H1 (cell line): ENCODE results near the gene ZNF837. TPM values are rescaled to one million over a fixed set of nuclear protein-coding genes. Genes with fewer than 3 reads are reported as not detected.

Source experiments
- CTCF ChIA-PET: fragments of 300-600 bp; sonication (Branson Sonifier 250); formaldehyde crosslinking; loops from one replicate; lab custom pipeline; 2021; ENCODE audit not compliant: partially characterized antibody; lab: Charles Lee
- POLR2A ChIA-PET: fragments of 300-600 bp; sonication (Branson Sonifier 250); formaldehyde crosslinking; loops from one replicate; lab custom pipeline; 2021; ENCODE audit warnings: inconsistent platforms; ENCODE audit not compliant: partially characterized antibody; lab: Charles Lee
- DNase-seq, 2 experiments: peaks; one replicate each; pipeline versions ENCODE4 v3.0.0 to v3.0.0-alpha.2; 2010 to 2022; ENCODE audit warnings: low spot score in 2 of 2, low read depth in 1 of 2, mixed read lengths in 1 of 2
- FAIRE-seq: peaks from 2 replicates; lab custom pipeline; 2011; peaks lifted over from hg19 to GRCh38; lab: Jason Lieb, UNC
- H2AFZ ChIP-seq: 2 replicates; pipeline ENCODE4 v1.8.1; 2012; ENCODE audit warnings: low read length, inconsistent platforms
- H2AK5ac ChIP-seq: 2 replicates; pipeline ENCODE4 v1.6.1; 2013; ENCODE audit warnings: low read depth, low read length
- H2BK120ac ChIP-seq: replicated peaks from 2 replicates; pipeline ENCODE3; 2013; ENCODE audit warnings: low read depth, low read length, inconsistent platforms
- H2BK12ac ChIP-seq: 2 replicates; pipeline ENCODE4 v1.6.1; 2013; ENCODE audit warnings: low read depth, low read length
- H2BK15ac ChIP-seq: 2 replicates; pipeline ENCODE4 v1.6.1; 2013; ENCODE audit warnings: low read length
- H2BK20ac ChIP-seq: 2 replicates; pipeline ENCODE4 v1.6.1; 2013; ENCODE audit warnings: low read length
- H2BK5ac ChIP-seq: 2 replicates; pipeline ENCODE4 v1.6.1; 2013; ENCODE audit warnings: low read depth, low read length
- H3K14ac ChIP-seq: 2 replicates; pipeline ENCODE4 v1.6.1; 2013; ENCODE audit warnings: inconsistent platforms; ENCODE audit not compliant: insufficient read length
- H3K18ac ChIP-seq: 2 replicates; pipeline ENCODE4 v1.6.1; 2013; ENCODE audit warnings: low read length; ENCODE audit errors: extremely low read depth
- H3K23ac ChIP-seq: 2 replicates; pipeline ENCODE4 v1.6.1; 2013; ENCODE audit warnings: inconsistent platforms; ENCODE audit not compliant: insufficient read length
- H3K23me2 ChIP-seq: 2 replicates; pipeline ENCODE4 v1.6.1; 2013; ENCODE audit warnings: low read depth, low read length
- H3K27ac ChIP-seq: 2 replicates; pipeline ENCODE4 v1.6.1; 2011; ENCODE audit warnings: low read depth, low read length, inconsistent platforms
- H3K27me3 ChIP-seq, 4 experiments: replicated peaks in 1 of 4; 1 replicate in 1 of 4; 2 replicates in 3 of 4; pipeline versions ENCODE4 v1.6.1 to v1.8.1; 2011 to 2013; ENCODE audit warnings: low read length in 3 of 4, mild to moderate bottlenecking in 3 of 4, inconsistent platforms in 2 of 4, mixed read lengths in 2 of 4, moderate library complexity in 1 of 4; ENCODE audit not compliant: control insufficient read depth in 3 of 4, insufficient read depth in 3 of 4; ENCODE audit errors: extremely low read depth in 1 of 4
- H3K36me3 ChIP-seq, 4 experiments: 2 replicates each; pipeline versions ENCODE4 v1.6.1 to v1.8.1; 2011 to 2013; ENCODE audit warnings: mild to moderate bottlenecking in 4 of 4, low read length in 3 of 4, moderate library complexity in 2 of 4, control low read depth in 1 of 4, inconsistent platforms in 1 of 4; ENCODE audit not compliant: insufficient read depth in 4 of 4, control insufficient read depth in 2 of 4
- H3K4ac ChIP-seq: replicated peaks from 2 replicates; pipeline ENCODE3; 2013; ENCODE audit warnings: low read length, low read depth, mixed read lengths, inconsistent platforms; ENCODE audit not compliant: insufficient read length
- H3K4me1 ChIP-seq, 4 experiments: replicated peaks in 1 of 4; 1 replicate in 1 of 4; 2 replicates in 3 of 4; pipeline versions ENCODE4 v1.6.1 to v1.8.1; 2011 to 2013; ENCODE audit warnings: low read length in 3 of 4, inconsistent platforms in 2 of 4, mixed read lengths in 1 of 4; ENCODE audit not compliant: insufficient read depth in 4 of 4, control insufficient read depth in 3 of 4
- H3K4me2 ChIP-seq, 2 experiments: 2 replicates each; pipeline versions ENCODE4 v1.6.1 to v1.8.1; 2011 to 2013; ENCODE audit warnings: low read depth in 2 of 2, low read length in 2 of 2, control low read depth in 1 of 2, inconsistent platforms in 1 of 2, mild to moderate bottlenecking in 1 of 2; ENCODE audit not compliant: insufficient read depth in 1 of 2
- H3K4me3 ChIP-seq, 4 experiments: fragments of 200-600, 300-600 bp in 1 of 4; sonication (generic), shearing (Covaris generic), sonication (Bioruptor Twin) in 1 of 4; 2 replicates each; pipeline versions ENCODE4 v1.5.1 to v1.8.1; 2011 to 2016; ENCODE audit warnings: low read length in 4 of 4, low read depth in 3 of 4, control low read depth in 2 of 4, inconsistent platforms in 2 of 4, mild to moderate bottlenecking in 2 of 4, mixed read lengths in 1 of 4, moderate library complexity in 1 of 4; ENCODE audit not compliant: insufficient read depth in 2 of 4; ENCODE audit errors: extremely low read depth in 1 of 4
- H3K56ac ChIP-seq: replicated peaks from 2 replicates; pipeline ENCODE3; 2013; ENCODE audit warnings: low read depth, mild to moderate bottlenecking, mixed read lengths, low read length, inconsistent platforms; ENCODE audit not compliant: insufficient read length
- H3K79me1 ChIP-seq: 2 replicates; pipeline ENCODE4 v1.6.1; 2013; ENCODE audit warnings: low read depth, low read length, control low read depth
- H3K79me2 ChIP-seq, 2 experiments: 2 replicates each; pipeline versions ENCODE4 v1.6.1 to v1.8.1; 2012 to 2013; ENCODE audit warnings: low read length in 2 of 2, mild to moderate bottlenecking in 2 of 2, inconsistent platforms in 1 of 2; ENCODE audit not compliant: insufficient read depth in 2 of 2, control insufficient read depth in 1 of 2
- H3K9ac ChIP-seq, 4 experiments: replicated peaks in 1 of 4; 1 replicate in 1 of 4; 2 replicates in 3 of 4; pipeline versions ENCODE4 v1.6.1 to v1.8.1; 2011 to 2013; ENCODE audit warnings: low read depth in 3 of 4, low read length in 3 of 4, control low read depth in 2 of 4, mild to moderate bottlenecking in 2 of 4, moderate library complexity in 2 of 4, inconsistent platforms in 1 of 4; ENCODE audit errors: extremely low read depth in 1 of 4
- H3K9me3 ChIP-seq, 2 experiments: 2 replicates each; pipeline versions ENCODE4 v1.6.1 to v1.8.1; 2012 to 2013; ENCODE audit warnings: mild to moderate bottlenecking in 2 of 2, moderate library complexity in 2 of 2, control low read depth in 1 of 2, inconsistent platforms in 1 of 2, low read depth in 1 of 2, low read length in 1 of 2, mixed read lengths in 1 of 2; ENCODE audit not compliant: insufficient read depth in 2 of 2
- H4K20me1 ChIP-seq, 2 experiments: replicated peaks in 1 of 2; 2 replicates each; pipeline versions ENCODE3 to v1.8.1; 2011 to 2013; ENCODE audit warnings: inconsistent platforms in 2 of 2, low read length in 2 of 2, mild to moderate bottlenecking in 1 of 2; ENCODE audit not compliant: insufficient read depth in 2 of 2, control insufficient read depth in 1 of 2
- H4K5ac ChIP-seq: 2 replicates; pipeline ENCODE4 v1.6.1; 2013; ENCODE audit warnings: low read length, low read depth, mixed read lengths, inconsistent platforms; ENCODE audit not compliant: insufficient read length
- H4K8ac ChIP-seq: 2 replicates; pipeline ENCODE4 v1.8.0; 2013; ENCODE audit warnings: mild to moderate bottlenecking, moderate library complexity, low read length, inconsistent platforms; ENCODE audit not compliant: insufficient read depth; ENCODE audit errors: extremely low read depth
- H4K91ac ChIP-seq: replicated peaks from 2 replicates; pipeline ENCODE3; 2013; ENCODE audit warnings: low read length, mixed read lengths, inconsistent platforms; ENCODE audit not compliant: insufficient read length
- BCL11A ChIP-seq, 2 experiments: IDR thresholded peaks; one replicate each; pipeline ENCODE4 v1.6.1; 2011; ENCODE audit warnings: low read depth in 2 of 2, low read length in 2 of 2, mild to moderate bottlenecking in 2 of 2
- BRCA1 ChIP-seq: IDR thresholded peaks from 2 replicates; pipeline ENCODE4 v1.6.1; 2012; ENCODE audit warnings: low read depth, low read length, improper control_type of control experiment
- PHF8 ChIP-seq: fragments of 200-600 bp; sonication (generic); conservative IDR thresholded peaks from 2 replicates; pipeline ENCODE4 v1.7.1; 2012; ENCODE audit warnings: low read depth, mild to moderate bottlenecking, inconsistent platforms, low read length, moderate library complexity
- RNF2 ChIP-seq: fragments of 200-900, 300-1000 bp; sonication (generic); IDR thresholded peaks from 2 replicates; pipeline ENCODE4 v1.7.1; 2016; ENCODE audit warnings: borderline replicate concordance, low read depth, mild to moderate bottlenecking, antibody characterized with exemption, low read length; ENCODE audit not compliant: poor library complexity, severe bottlenecking; ENCODE audit errors: missing control alignments
- SP4 ChIP-seq: IDR thresholded peaks from 2 replicates; pipeline ENCODE4 v1.6.1; 2012; ENCODE audit warnings: low read length, inconsistent platforms
- TCF12 ChIP-seq: IDR thresholded peaks from 2 replicates; pipeline ENCODE4 v1.6.1; 2011; ENCODE audit warnings: low read depth, mild to moderate bottlenecking, low read length
- WGBS, 2 experiments: shearing (Covaris generic) in 1 of 2; methylation state at CpG; one replicate each; pipeline versions ENCODE4 v1.1.6 to v1.1.7; 2013 to 2015; ENCODE audit warnings: low lambda C conversion rate in 2 of 2, mixed read lengths in 2 of 2, inconsistent platforms in 1 of 2, low coverage in 1 of 2, missing lambda C conversion rate in 1 of 2; ENCODE audit not compliant: insufficient replicate concordance in 2 of 2, insufficient coverage in 1 of 2, insufficient read length in 1 of 2; ENCODE audit errors: extremely low coverage in 1 of 2, missing lambda C conversion rate in 1 of 2; 5-methylcytosine and 5-hydroxymethylcytosine counted together
- polyA plus RNA-seq, 7 experiments: library from polyadenylated mRNA; depleted of rRNA in 3 of 7; stranded (reverse) in 5 of 7; unstranded in 2 of 7; fragments of >200 nt in 5 of 7; fragments of 200-250 nt in 2 of 7; gene quantifications; 1 replicate in 5 of 7; 2 replicates in 1 of 7; 4 replicates in 1 of 7; pipeline versions ENCODE4 v1.2.1 to v1.2.3, GENCODE V29; 2011 to 2013; ENCODE audit warnings: missing spikeins in 2 of 7, mixed read lengths in 2 of 7
- total RNA-seq: library from RNA; stranded (reverse); fragmentation: NEBNext Ultra II Directional; extraction: Animal tissue kit (Norgen Biotek cat#: 25700); gene quantifications from 2 replicates; pipeline ENCODE4 v1.2.1, GENCODE V29; 2021
- TF ChIP-seq, protein P1 (sequence below): IDR thresholded peaks from 2 replicates; pipeline ENCODE4 v1.6.1; 2012; ENCODE audit warnings: low read length, inconsistent platforms
- TF ChIP-seq, protein P2 (sequence below): IDR thresholded peaks from 2 replicates; pipeline ENCODE4 v1.6.1; 2011; ENCODE audit warnings: low read depth, mild to moderate bottlenecking, low read length; ENCODE audit not compliant: insufficient read depth

The ZNF837 gene
- total and polyA plus RNA-seq, 2 of the 8 experiments (the other 6 are each of a cell fraction or from before 2014, with no cell fraction given) = 1.9 to 3.3 TPM

DNA sequence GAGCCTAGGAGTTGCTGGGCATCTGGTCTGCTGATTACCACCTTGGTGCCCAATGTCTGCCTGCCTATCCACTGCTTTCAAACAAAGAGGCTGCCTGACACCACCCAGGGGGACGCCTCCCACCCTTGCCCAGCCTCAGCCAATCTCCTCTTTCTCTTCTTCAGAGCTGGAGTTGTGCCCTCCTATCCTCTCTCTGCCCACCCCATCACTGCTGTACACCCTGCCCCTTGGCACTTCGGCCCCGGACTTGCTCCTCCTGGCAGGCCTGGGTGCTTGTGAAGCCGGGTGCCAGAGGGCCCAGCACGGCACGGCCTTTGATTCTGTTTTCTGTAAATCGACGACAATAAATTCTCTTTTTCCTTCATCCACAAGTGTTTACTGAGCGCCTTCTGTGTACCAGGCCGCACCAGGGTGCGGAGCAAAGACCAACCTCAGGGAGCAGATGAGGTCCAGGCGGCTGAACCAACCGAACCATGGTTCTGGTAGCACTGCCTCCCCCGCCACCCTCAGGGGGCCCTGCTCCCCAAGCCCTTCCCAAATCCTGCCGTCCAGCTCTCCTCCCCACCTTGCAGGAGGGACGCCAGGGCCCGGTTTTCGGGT is 19.6 kb upstream of the ZNF837 start:
- Histone ChIP-seq H2AK5ac (no peak overlapping the region), H4K5ac (no peak overlapping the region), H3K79me2 (no peaks in the 10 kb centered on the region), H2AFZ (no peak overlapping the region), H3K14ac (no peak overlapping the region), H3K4me3 (peak overlapping the region; percentile 29 to 84 (median 42)), H3K4ac (peak overlapping the region; percentile 29), H2BK20ac (no peak overlapping the region), H4K8ac (no peak overlapping the region), H3K23ac (no peak overlapping the region), H3K23me2 (peaks cover 12% of the 10 kb centered on the region), H3K36me3 (no peaks in the 10 kb centered on the region), H3K79me1 (no peaks in the 10 kb centered on the region; the same call in 1 of the 2 replicates), H3K9ac (no peak overlapping the region), H3K4me2 (peak overlapping the region; percentile 50 to 87), H2BK12ac (peak overlapping the region; percentile 45; the same call in 1 of the 2 replicates), H3K18ac (no peak overlapping the region; the same call in 1 of the 2 replicates), H2BK120ac (no peak overlapping the region), H3K4me1 (peaks cover 0 to 25% (median 14%) of the 10 kb centered on the region in 4 experiments; a peak in 5 of 7 replicates), H4K20me1 (peaks cover 0 to 1% of the 10 kb centered on the region in 2 experiments), H4K91ac (no peak overlapping the region), H2BK15ac (no peak overlapping the region)
- POLR2A ChIA-PET = interaction anchor here (0.8 to 7.2 kb wide), 4 partner anchors 8 to 121 kb away, joined by 3 to 78 read pairs (median 5); partner anchors contain the start of genes RPS5, ZNF584 and ZNF837
- WGBS, 2 experiments = 75% methylated on average over 18 of the region's 18 CpGs; no CpG with 5 or more reads in 1 of the 2 experiments
- no peak for DNase-seq
- TF ChIP-seq SP4 = no peak
- TF ChIP-seq, protein P1, sequence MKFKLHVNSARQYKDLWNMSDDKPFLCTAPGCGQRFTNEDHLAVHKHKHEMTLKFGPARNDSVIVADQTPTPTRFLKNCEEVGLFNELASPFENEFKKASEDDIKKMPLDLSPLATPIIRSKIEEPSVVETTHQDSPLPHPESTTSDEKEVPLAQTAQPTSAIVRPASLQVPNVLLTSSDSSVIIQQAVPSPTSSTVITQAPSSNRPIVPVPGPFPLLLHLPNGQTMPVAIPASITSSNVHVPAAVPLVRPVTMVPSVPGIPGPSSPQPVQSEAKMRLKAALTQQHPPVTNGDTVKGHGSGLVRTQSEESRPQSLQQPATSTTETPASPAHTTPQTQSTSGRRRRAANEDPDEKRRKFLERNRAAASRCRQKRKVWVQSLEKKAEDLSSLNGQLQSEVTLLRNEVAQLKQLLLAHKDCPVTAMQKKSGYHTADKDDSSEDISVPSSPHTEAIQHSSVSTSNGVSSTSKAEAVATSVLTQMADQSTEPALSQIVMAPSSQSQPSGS = no peak
- no peak for TF ChIP-seq BRCA1
- peak; percentile 28 for TF ChIP-seq RNF2
- TF ChIP-seq BCL11A (IDR thresholded peaks at IDR 0.05; ENCODE audit: low read depth in 2 of 2, low read length in 2 of 2) = no peak
- TF ChIP-seq, protein P2, sequence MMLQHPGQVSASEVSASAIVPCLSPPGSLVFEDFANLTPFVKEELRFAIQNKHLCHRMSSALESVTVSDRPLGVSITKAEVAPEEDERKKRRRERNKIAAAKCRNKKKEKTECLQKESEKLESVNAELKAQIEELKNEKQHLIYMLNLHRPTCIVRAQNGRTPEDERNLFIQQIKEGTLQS = no peak
- TF ChIP-seq PHF8 = no peak
- TF ChIP-seq TCF12 = no peak
- TF ChIP-seq, all 59 proteins: peak for 1
- Histone ChIP-seq H3K27me3 (peaks cover 3 to 17% (median 11%) of the 10 kb centered on the region in 4 experiments; a peak in 6 of 7 replicates), H3K9me3 (no peaks in the 10 kb centered on the region), H3K56ac (no peak overlapping the region), H2BK5ac (no peak overlapping the region), H3K27ac (no peak overlapping the region)
- CTCF ChIA-PET = interaction anchor here (2.8 kb wide), 1 partner anchor 119 kb away, joined by 7 read pairs; the partner anchor contains the start of gene ZBTB45
- no peak for FAIRE-seq
